ENCODE results near the gene STYX. TPM values are rescaled to one million over a fixed set of nuclear protein-coding genes. Genes with fewer than 3 reads are reported as not detected.
A peak's percentile ranks its signal among the peaks of the same experiment; 100 is the strongest.

STYX gene
- total RNA-seq, 1 donor from 2014 or later: 13.6 TPM

DNA sequence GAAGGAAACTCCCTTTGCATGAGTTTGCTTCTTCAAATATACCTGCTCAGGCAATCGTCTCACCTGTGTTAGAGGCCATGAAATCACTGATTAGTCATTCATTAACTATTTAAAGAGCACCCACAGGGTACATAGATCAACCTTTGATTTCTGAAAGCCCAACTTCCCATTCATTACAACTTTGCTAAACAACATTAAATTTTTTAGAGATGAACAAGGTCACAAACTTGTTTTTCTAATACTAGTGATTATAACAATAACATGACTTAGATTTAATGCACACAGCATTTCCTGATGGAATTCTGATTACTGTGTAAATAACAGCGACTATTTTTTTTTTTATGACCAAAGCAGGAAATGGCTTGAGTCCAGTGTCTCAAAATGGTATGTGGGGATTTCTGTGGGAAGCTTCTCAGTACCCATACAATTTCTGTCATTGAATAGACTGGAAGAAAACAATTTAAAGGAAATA, 29.2 kb upstream of the STYX start:
- DNase-seq (ENCODE audit: low spot score, unreplicated experiment): no peak
- H3K27ac Mint-ChIP-seq: peak overlapping the region; percentile 78
- no peaks in the 10 kb centered on the region for H3K27me3 Mint-ChIP-seq
- no peak overlapping the region for H3K4me3 Mint-ChIP-seq (ENCODE audit: low read depth)
- TF ChIP-seq CTCF (IDR thresholded peaks at IDR 0.05; ENCODE audit: unreplicated experiment): no peak
- H3K36me3 Mint-ChIP-seq (ENCODE audit: insufficient read depth): no peaks in the 10 kb centered on the region
- peaks cover 16% of the 10 kb centered on the region for H3K4me1 Mint-ChIP-seq (ENCODE audit: low read depth)
- no peaks in the 10 kb centered on the region for H3K9me3 Mint-ChIP-seq (ENCODE audit: low read depth)

DNA sequence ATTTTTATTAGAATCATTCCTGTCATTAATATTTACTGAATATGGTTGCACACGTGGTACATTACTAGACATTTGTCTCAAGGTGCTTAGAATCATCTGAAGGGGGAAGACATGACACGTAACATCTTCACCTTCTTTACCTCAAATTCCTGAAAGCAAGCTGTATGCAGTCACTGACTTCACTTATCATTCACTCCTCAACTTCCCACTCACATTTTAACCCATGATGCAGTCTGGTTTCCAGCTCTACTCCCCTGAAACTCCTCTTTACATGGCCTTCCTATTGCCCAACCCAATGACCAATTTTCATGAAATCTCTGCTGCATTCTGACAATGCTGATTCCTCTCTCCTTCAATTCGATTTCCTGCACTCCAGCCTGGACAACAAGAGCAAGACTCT, 28.7 kb upstream of the STYX start:
- TF ChIP-seq CTCF (IDR thresholded peaks at IDR 0.05; ENCODE audit: unreplicated experiment): no peak

GRCh38 chr14:52703225-52703624, 26.7 kb upstream of the STYX start:
- peaks cover 29% of the 10 kb centered on the region for H3K4me1 Mint-ChIP-seq (ENCODE audit: low read depth)
- H3K27ac Mint-ChIP-seq: peak overlapping the region; percentile 21
- peaks cover 3% of the 10 kb centered on the region for H3K36me3 Mint-ChIP-seq (ENCODE audit: insufficient read depth)
- no peak for TF ChIP-seq CTCF (IDR thresholded peaks at IDR 0.05; ENCODE audit: unreplicated experiment)
- peaks cover 4% of the 10 kb centered on the region for H3K9me3 Mint-ChIP-seq (ENCODE audit: low read depth)
- no peak for DNase-seq (ENCODE audit: low spot score, unreplicated experiment)
- H3K27me3 Mint-ChIP-seq: no peaks in the 10 kb centered on the region
- no peak overlapping the region for H3K4me3 Mint-ChIP-seq (ENCODE audit: low read depth)

More for the DNA sequence above, 28.7 kb upstream of the STYX start:
- peak overlapping the region; percentile 78 for H3K27ac Mint-ChIP-seq
- H3K4me1 Mint-ChIP-seq (ENCODE audit: low read depth): peaks cover 16% of the 10 kb centered on the region
- DNase-seq (ENCODE audit: low spot score, unreplicated experiment): no peak
- no peak overlapping the region for H3K4me3 Mint-ChIP-seq (ENCODE audit: low read depth)
- peaks cover under 1% of the 10 kb centered on the region for H3K9me3 Mint-ChIP-seq (ENCODE audit: low read depth)
- H3K36me3 Mint-ChIP-seq (ENCODE audit: insufficient read depth): no peaks in the 10 kb centered on the region
- no peaks in the 10 kb centered on the region for H3K27me3 Mint-ChIP-seq

DNA sequence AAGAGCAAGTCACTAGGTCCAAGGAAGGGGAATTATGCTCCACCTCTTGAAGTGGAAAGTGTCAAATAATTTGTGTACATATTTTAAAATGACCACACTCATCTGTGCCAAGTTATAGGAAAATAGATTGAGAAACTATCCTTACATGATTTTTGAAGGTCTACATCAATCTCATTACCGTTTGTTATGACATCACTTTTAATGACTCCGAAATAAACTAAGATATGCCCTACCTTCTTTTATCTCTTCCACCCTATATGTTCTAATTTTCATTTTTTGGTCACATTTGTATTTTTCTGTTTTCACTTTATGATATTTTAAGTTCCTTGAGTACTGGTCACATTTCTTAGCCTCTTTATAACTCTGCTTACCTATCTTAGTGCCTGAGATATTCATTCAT, 26.3 kb upstream of the STYX start:
- Mint-ChIP-seq H3K27ac (peak overlapping the region; percentile 21), H3K9me3 (ENCODE audit: low read depth) (peaks cover 4% of the 10 kb centered on the region), H3K4me1 (ENCODE audit: low read depth) (peaks cover 33% of the 10 kb centered on the region), H3K36me3 (ENCODE audit: insufficient read depth) (peaks cover 4% of the 10 kb centered on the region), H3K4me3 (ENCODE audit: low read depth) (no peak overlapping the region), H3K27me3 (no peaks in the 10 kb centered on the region)
- TF ChIP-seq CTCF (IDR thresholded peaks at IDR 0.05; ENCODE audit: unreplicated experiment): no peak
- DNase-seq (ENCODE audit: low spot score, unreplicated experiment): no peak

DNA sequence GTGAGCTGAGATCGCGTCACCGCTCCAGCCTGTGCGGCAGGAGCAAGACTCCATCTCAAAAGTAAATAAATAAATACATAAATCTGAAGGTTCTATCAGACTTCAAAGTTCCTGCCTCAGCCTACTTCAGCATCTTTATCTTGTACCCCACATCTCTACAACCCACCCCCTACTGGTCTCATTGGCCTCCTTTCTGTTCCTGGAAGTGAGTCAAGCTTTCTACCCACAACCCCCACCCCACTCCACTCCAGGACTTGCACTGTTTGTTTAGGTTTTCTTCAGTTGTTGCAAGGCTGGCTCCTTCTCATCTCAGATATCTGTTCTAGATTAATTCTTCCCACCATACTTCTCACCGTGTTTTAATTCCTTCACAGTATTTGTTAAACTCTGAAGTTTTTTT, 23.7 kb upstream of the STYX start:
- no peak for DNase-seq (ENCODE audit: low spot score, unreplicated experiment)
- peak overlapping the region; percentile 99 for H3K27ac Mint-ChIP-seq
- H3K4me3 Mint-ChIP-seq (ENCODE audit: low read depth): peak overlapping the region; percentile 100
- TF ChIP-seq CTCF (IDR thresholded peaks at IDR 0.05; ENCODE audit: unreplicated experiment): no peak
- H3K4me1 Mint-ChIP-seq (ENCODE audit: low read depth): peaks cover 20% of the 10 kb centered on the region
- peaks cover 4% of the 10 kb centered on the region for H3K9me3 Mint-ChIP-seq (ENCODE audit: low read depth)
- H3K27me3 Mint-ChIP-seq: no peaks in the 10 kb centered on the region
- peaks cover 15% of the 10 kb centered on the region for H3K36me3 Mint-ChIP-seq (ENCODE audit: insufficient read depth)

Data from progenitor cell of endocrine pancreas (in vitro differentiated cells).